IPS-NIHi7 (cell line): ENCODE measurements around the gene ITGA1.

ENCODE experiments used
- DNase-seq: peaks from one replicate; pipeline ENCODE4 v3.0.0; 2012; ENCODE audit warnings: mixed read lengths; ENCODE audit errors: extremely low spot score

ITGA1 gene

GRCh38 chr5:52772668-52773067 lies 15.0 kb upstream of the ITGA1 start:
- no peak for DNase-seq

- no peak for DNase-seq
Measured at GRCh38 chr5:52773342-52773741, 14.4 kb upstream of the ITGA1 start.

- no peak for DNase-seq
Measured at GRCh38 chr5:52774005-52774410, 13.7 kb upstream of the ITGA1 start.

GRCh38 chr5:52776116-52776515 lies 11.6 kb upstream of the ITGA1 start:
- DNase-seq, result no peak

GRCh38 chr5:52777186-52777585 lies 10.5 kb upstream of the ITGA1 start:
- DNase-seq, result no peak

GRCh38 chr5:52778781-52779180 lies 8.9 kb upstream of the ITGA1 start:
- DNase-seq, result no peak

GRCh38 chr5:52779213-52779612 lies 8.5 kb upstream of the ITGA1 start:
- DNase-seq, result no peak

- DNase-seq, result no peak
Measured at GRCh38 chr5:52783226-52783959, 4.3 kb upstream of the ITGA1 start.

GRCh38 chr5:52784737-52785136 lies 3.0 kb upstream of the ITGA1 start:
- DNase-seq, result no peak

- DNase-seq, result no peak
Measured at GRCh38 chr5:52786391-52786790, 1.3 kb upstream of the ITGA1 start.

GRCh38 chr5:52786949-52787599 lies 642 bp upstream of the ITGA1 start:
- peak; percentile 33 for DNase-seq

GRCh38 chr5:52788505-52788821 lies 747 bp downstream of the ITGA1 start:
- DNase-seq, result no peak

- no peak for DNase-seq
Measured at GRCh38 chr5:52789378-52789777, 1.7 kb downstream of the ITGA1 start.

GRCh38 chr5:52789851-52790250 lies 2.1 kb downstream of the ITGA1 start:
- DNase-seq, result no peak

- DNase-seq, result no peak
Measured at GRCh38 chr5:52791366-52791765, 3.6 kb downstream of the ITGA1 start.

- no peak for DNase-seq
Measured at GRCh38 chr5:52794519-52794918, 6.8 kb downstream of the ITGA1 start.

GRCh38 chr5:52796031-52796430 lies 8.3 kb downstream of the ITGA1 start:
- DNase-seq, result no peak

GRCh38 chr5:52796516-52797103 lies 8.9 kb downstream of the ITGA1 start:
- no peak for DNase-seq

GRCh38 chr5:52798938-52799337 lies 11.2 kb downstream of the ITGA1 start:
- no peak for DNase-seq

GRCh38 chr5:52799358-52799982 lies 11.8 kb downstream of the ITGA1 start:
- peak; percentile 49 for DNase-seq

- peak; percentile 89 for DNase-seq
Measured at GRCh38 chr5:52799983-52800393, 12.3 kb downstream of the ITGA1 start.

- DNase-seq, result peak; percentile 48
Measured at GRCh38 chr5:52800394-52801213, 12.9 kb downstream of the ITGA1 start.
